HCT116 (cell line): ENCODE data around the gene OTOG.

Source experiments
- CTCF ChIP-seq, 3 experiments: fragments of 200-600 bp in 1 of 3; sonication (generic) in 1 of 3; IDR thresholded peaks in 2 of 3; conservative IDR thresholded peaks in 1 of 3; 2 replicates each; pipeline ENCODE4 v1.5.1; 2012 to 2017; ENCODE audit warnings: low read depth in 2 of 3, low read length in 2 of 3, antibody characterized with exemption in 1 of 3, borderline replicate concordance in 1 of 3, control low read depth in 1 of 3, mild to moderate bottlenecking in 1 of 3, mixed read lengths in 1 of 3, mixed run types in 1 of 3, moderate library complexity in 1 of 3; ENCODE audit not compliant: insufficient read depth in 1 of 3
- POLR2AphosphoS5 ChIP-seq: IDR thresholded peaks from 2 replicates; pipeline ENCODE4 v1.6.1; 2011; ENCODE audit warnings: mild to moderate bottlenecking, low read depth, low read length, moderate library complexity
- YY1 ChIP-seq: IDR thresholded peaks from 2 replicates; pipeline ENCODE4 v1.6.1; 2011; ENCODE audit warnings: low read length, low read depth, moderate library complexity, mild to moderate bottlenecking; ENCODE audit not compliant: insufficient replicate concordance; ENCODE audit errors: extremely low read depth

- TF ChIP-seq YY1 = no peak
- TF ChIP-seq POLR2AphosphoS5 = no peak
- TF ChIP-seq CTCF (IDR thresholded peaks at IDR 0.05 in 2 of 3, conservative IDR thresholded peaks at IDR 0.05 in 1 of 3; ENCODE audit: borderline replicate concordance in 1 of 3, insufficient read depth in 1 of 3, low read depth in 2 of 3, low read length in 2 of 3) = 0 out of 6 replicates have a peak, but pooled peaks of 1 of the 3 experiments have one; percentile 8
These were observed 40.1 kb upstream of the OTOG start for GRCh38 chr11:17506942-17507341.
